Omental fat pad (tissue), 4 donors: ENCODE data around the gene NFATC1. TPM values are rescaled to one million over a fixed set of nuclear protein-coding genes. Genes with fewer than 3 reads are reported as not detected.

Source experiments
- ATAC-seq: fragments of 150-250 bp; one replicate; pipeline ENCODE4 v1.9.1; 2016; ENCODE audit warnings: mild to moderate bottlenecking, moderate library complexity; ENCODE audit not compliant: low FRiP score
- DNase-seq: peaks from one replicate; pipeline ENCODE4 v3.0.0-alpha.2; 2019; ENCODE audit warnings: low spot score
- CTCF ChIP-seq, 3 donors: fragments of 450-650 bp; IDR thresholded peaks; one replicate each; pipeline ENCODE4 v1.5.1; 2016 to 2017; ENCODE audit warnings: antibody characterized with exemption in 3 of 3, mild to moderate bottlenecking in 3 of 3, moderate library complexity in 2 of 3
- total RNA-seq, 4 donors: library from RNA; depleted of rRNA; stranded (reverse); fragments of >200 nt; gene quantifications; one replicate each; pipeline ENCODE4 v1.1.0, GENCODE V29; 2016

The NFATC1 gene
- total RNA-seq, 4 donors from 2014 or later: 10.7 to 57.4 (median 19.1) TPM

GRCh38 chr18:79511271-79511670 is 115.5 kb downstream of the NFATC1 start:
- no peak for ATAC-seq
- no peak for TF ChIP-seq CTCF (IDR thresholded peaks at IDR 0.05)
- peak; percentile 16 for DNase-seq

DNA sequence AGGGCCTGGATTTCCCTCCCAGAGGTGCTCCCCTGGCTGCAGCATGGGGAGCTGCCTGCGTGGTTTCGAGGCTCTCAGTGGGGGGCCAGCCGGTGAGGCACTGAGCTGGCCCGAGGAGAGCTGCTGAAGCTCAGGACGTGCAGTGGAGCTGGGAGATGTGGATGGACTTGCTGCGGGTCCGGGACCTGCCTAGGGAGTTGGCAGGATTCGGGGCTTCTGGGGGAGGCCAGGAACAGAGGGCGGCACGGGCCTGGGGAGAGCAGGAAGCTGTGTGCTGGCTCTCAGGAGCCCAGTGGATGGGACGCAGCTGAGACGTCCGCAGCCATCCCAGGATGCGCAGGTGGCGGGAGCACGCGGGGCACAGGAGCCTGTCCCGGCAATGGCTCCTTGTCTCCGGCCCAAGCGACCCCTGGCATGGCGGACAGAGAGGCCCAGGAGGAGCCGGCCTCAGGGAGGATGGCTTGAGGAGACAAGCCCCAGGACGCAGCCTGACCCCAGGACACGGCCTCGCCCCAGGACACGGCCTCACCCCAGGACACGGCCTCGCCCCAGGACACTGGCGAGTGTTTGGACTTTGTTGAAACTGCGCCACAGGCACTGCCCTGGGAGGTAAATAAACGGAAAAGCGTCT is 116.1 kb downstream of the NFATC1 start:
- ATAC-seq (no peak), DNase-seq (peak; percentile 19)
- TF ChIP-seq CTCF (IDR thresholded peaks at IDR 0.05): no peak

DNA sequence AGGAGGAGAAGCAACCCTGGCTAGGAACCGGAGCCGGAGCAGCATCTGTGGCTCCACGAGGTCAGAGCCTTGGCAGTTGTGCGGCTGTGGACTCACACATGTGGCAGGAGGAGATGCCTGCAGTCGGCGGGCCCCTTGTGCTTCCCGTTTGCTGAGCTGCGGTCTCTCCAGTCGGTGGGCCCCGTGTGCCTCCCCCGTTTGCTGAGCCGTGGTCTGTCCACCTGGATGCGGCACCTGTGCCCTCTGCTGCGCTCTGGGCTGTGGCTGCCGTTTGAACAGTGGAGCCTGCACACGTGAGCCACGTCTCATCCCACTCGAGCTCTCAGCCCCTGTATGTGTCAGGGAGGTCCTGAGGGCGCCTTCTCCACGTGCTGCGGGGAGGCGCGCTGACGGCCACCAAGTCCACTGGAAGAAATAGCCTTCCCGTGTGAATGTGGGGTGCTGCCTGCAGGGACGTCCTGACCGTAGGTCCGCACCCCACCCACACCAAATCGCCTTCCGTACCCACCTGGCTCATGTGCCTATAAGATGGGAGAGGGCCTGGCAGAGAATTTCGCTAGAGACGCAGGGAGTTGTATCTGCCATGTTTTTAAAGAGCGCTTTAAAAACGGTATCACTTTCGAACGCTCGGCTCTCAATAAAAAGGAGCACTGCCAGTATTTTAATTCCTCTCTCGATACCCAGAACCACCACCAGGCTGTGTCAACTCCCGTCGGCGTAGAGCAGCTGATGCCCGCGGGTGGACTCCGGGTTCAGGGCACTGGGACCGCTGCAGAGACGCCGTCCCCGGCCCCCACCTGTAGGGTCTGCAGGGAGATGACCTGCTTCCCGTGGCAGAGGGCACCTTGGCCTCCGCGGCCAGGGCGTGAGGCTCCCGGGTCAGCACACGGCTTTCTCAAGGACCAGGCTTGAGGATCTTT is 117.0 kb downstream of the NFATC1 start:
- DNase-seq (peak; percentile 20), ATAC-seq (no peak)
- no peak for TF ChIP-seq CTCF (IDR thresholded peaks at IDR 0.05)

- TF ChIP-seq CTCF (IDR thresholded peaks at IDR 0.05): no peak
- DNase-seq (no peak), ATAC-seq (no peak)
Observed at GRCh38 chr18:79513381-79514081, 117.8 kb downstream of the NFATC1 start.

GRCh38 chr18:79515331-79515730 is 119.6 kb downstream of the NFATC1 start:
- DNase-seq: no peak
- ATAC-seq: no peak
- no peak for TF ChIP-seq CTCF (IDR thresholded peaks at IDR 0.05)

DNA sequence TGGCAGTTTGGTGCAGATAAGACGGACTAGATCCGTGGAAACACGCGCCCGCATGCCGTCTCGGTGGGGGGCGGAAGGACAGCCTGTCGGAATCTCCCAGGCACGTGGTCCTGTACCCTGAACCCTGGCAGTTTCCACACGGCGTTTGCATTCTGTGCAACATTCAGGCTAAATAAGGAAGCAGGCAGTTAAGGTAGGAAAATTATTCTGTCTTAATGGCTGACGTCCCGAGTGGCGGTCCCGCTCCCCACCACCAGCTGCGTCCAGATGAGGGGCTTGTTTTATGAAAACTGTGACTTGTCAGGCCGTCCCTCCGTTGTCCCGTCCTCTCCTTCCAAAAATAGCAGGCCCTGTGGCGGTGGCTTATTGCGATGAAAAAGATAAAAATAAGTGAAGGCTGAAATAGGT is 120.2 kb downstream of the NFATC1 start:
- ATAC-seq (no peak), DNase-seq (no peak)
- no peak for TF ChIP-seq CTCF (IDR thresholded peaks at IDR 0.05)
